NCI-H226 (cell line): ENCODE results near the gene ARHGAP5.

Experiments
- DNase-seq: peaks from one replicate; pipeline ENCODE4 v3.0.0-alpha.2; 2015

Gene ARHGAP5

DNA sequence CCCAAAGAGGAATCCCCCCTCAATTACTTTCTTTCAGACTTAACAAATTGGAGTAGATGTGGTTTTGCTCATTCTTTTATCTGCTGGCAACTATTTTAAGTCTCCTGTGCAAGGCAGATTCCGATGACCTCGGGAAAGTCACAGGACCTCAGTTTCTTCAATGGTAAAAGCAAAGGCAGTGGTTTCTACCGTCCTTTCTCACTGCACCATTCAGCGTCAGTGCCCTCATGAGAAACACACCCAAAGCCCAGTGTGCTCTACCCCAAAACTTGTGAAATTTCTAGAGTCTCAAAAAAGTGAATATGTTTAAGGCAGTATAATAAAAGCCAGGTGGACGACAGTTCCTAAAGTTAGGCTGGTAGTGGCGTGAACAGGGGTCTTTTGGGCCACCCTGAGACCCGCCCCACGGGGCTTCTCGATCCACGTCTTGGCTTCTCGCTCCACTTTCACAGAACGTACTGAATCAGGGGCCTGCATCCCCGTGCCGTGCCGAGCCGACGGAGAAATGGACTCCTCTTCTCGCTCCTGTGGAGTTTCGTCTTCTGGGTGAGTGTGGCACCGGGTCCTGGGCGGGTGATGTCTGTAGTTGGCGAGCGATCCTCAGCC, 1.3 kb upstream of the ARHGAP5 start:
- DNase-seq: no peak

- DNase-seq: peak; percentile 97
Measured at GRCh38 chr14:32076278-32077080, 625 bp upstream of the ARHGAP5 start.

- no peak for DNase-seq
Measured at GRCh38 chr14:32078023-32078857, 1.1 kb downstream of the ARHGAP5 start.

DNA sequence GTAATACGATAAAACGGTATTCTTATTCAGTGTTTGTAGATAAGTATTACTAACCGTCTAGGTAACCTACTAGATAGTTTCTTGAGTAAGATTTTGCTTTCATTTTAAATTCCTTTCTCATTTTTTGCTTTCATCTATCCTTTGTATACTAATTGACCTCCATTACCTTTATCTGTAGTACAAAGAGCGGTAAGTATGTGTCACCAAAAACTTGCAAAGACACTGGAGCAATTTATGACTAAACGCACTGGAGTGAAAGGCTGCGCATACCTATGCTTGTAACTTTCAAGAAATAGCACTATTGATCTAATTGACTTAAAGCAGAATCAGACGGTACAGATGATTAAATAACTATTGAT, 1.7 kb downstream of the ARHGAP5 start:
- DNase-seq: no peak

GRCh38 chr14:32079264-32079663, 2.2 kb downstream of the ARHGAP5 start:
- DNase-seq: no peak

GRCh38 chr14:32080001-32080510, 3.0 kb downstream of the ARHGAP5 start:
- DNase-seq: no peak

DNA sequence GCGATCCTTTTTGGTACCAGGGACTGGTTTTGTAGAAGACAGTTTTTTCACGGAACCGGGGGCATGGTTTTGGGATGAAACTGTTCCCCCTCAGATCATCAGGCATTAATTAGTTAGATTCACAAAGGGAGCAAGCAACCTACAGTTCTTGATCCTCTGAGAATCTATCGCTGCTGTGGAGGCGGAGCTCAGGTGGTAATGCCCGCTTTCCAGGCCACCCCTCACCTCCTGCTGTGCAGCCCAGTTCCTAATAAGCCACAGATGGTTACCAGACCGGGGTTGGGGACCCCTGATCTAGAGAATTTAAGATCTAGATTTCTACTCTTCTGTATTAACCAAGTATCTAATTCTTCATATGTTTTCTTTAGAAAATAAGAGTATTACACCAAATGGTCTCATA, 4.8 kb downstream of the ARHGAP5 start:
- no peak for DNase-seq

- no peak for DNase-seq
Measured at GRCh38 chr14:32083315-32083624, 6.2 kb downstream of the ARHGAP5 start.

DNA sequence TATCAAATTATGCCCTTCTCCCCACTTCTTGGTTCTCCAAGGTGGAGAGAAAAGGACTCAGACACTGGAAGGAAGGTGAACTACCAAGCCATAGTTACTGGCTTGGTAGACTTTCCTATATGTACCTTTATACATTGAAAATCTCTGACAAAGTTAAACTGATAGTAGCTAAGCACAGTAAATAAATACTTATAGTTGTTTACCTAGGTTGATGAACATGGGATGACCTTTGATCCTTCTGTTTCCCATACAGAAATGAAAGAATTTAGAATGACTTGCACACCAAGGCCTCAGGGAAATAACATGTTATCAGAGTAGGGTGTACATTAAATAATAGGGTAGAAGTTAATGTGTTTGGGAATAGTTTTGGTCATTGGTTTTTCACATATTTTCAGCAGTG, 6.7 kb downstream of the ARHGAP5 start:
- no peak for DNase-seq

GRCh38 chr14:32085182-32085844, 8.2 kb downstream of the ARHGAP5 start:
- no peak for DNase-seq

GRCh38 chr14:32085845-32086383, 8.8 kb downstream of the ARHGAP5 start:
- no peak for DNase-seq

GRCh38 chr14:32087173-32087861, 10.2 kb downstream of the ARHGAP5 start:
- peak; percentile 89 for DNase-seq

DNA sequence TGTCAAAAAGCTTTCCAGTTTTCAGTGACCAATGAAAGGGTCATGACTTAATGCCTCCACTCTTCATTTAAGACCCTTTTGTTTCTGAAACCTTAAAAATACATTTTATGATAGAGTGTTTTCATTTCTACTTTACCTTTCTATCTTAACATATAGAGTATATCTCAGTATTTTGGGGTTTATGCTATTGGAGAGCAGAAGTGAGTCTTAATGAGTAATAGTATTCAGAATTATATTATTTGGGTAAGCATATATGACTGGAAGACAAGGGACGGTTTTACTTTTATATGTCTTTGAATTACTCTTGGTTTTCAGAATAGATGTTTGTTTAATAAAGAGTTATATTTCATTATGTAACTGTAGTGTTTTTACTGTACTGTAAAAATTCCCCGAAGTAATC, 10.8 kb downstream of the ARHGAP5 start:
- no peak for DNase-seq

- no peak for DNase-seq
Measured at GRCh38 chr14:32090686-32091085, 13.6 kb downstream of the ARHGAP5 start.

DNA sequence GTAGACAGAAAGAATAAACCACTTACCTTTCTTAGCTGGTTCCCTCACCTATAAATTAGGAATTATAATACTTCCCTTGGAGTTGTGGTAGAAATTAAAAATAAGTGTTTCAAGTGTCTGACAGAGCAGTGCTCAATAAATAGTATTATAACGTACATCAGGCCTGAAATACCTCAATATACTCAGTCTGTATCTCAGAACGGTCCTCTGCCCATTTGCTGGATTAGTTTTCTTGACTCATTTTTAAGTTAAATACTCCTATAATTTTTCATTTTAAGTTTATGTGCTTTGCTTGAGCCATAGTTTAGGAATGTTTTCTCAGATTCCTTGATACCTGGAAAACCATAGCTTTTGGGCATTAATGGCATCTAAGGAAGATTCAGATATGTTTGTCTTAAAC, 22.4 kb downstream of the ARHGAP5 start:
- no peak for DNase-seq

DNA sequence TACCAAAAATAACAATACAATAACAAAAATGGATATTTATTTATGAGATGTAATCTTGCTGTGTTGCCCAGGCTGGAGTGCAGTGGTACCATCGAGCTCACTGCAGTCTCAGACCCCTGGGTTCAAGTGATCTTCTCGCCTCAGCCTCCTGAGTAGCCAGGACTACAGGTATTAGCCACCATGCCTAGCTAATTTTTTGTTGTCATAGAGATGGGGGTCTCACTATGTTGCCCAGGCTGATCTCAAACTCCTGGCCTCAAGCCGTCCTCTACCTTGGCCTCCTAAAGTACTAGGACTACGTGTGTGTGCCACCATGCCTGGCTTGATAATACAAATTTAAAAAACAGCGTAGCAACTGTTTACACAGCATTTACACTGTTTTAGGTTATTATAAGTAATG, 23.1 kb downstream of the ARHGAP5 start:
- DNase-seq: no peak

DNA sequence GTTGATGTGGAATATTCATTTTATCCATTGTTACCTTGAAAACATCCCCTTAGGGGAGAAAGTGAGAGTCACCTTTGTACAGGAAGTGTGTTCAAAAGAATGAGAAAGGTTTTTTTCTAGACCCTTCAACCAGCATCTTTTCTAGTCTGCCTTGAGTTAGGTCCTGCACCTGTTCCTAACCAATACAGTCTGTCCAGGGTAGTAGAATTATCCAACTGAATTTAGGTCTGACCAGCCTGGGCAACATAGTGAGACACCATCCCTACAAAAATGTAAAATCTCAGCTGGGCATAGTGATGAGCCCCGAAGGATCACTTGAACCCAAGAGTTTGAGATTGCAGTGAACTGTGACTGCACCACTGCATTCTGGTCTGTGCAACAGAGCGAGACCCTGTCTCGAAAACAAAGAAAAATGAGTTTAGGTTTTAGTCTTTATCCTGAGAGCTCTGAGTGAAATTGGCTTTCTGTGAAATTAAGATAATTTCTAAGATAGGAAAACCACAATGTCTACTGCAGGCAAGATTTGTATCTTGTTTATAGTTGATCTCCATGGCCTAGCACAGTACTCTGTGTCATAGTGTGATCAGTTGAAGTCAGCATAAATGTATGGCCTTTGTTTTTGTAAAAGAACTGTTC, 25.2 kb downstream of the ARHGAP5 start:
- no peak for DNase-seq

- DNase-seq: no peak
Measured at GRCh38 chr14:32102968-32103367, 25.9 kb downstream of the ARHGAP5 start.

GRCh38 chr14:32104308-32104707, 27.2 kb downstream of the ARHGAP5 start:
- DNase-seq: no peak

- DNase-seq: no peak
Measured at GRCh38 chr14:32104803-32105202, 27.7 kb downstream of the ARHGAP5 start.

DNA sequence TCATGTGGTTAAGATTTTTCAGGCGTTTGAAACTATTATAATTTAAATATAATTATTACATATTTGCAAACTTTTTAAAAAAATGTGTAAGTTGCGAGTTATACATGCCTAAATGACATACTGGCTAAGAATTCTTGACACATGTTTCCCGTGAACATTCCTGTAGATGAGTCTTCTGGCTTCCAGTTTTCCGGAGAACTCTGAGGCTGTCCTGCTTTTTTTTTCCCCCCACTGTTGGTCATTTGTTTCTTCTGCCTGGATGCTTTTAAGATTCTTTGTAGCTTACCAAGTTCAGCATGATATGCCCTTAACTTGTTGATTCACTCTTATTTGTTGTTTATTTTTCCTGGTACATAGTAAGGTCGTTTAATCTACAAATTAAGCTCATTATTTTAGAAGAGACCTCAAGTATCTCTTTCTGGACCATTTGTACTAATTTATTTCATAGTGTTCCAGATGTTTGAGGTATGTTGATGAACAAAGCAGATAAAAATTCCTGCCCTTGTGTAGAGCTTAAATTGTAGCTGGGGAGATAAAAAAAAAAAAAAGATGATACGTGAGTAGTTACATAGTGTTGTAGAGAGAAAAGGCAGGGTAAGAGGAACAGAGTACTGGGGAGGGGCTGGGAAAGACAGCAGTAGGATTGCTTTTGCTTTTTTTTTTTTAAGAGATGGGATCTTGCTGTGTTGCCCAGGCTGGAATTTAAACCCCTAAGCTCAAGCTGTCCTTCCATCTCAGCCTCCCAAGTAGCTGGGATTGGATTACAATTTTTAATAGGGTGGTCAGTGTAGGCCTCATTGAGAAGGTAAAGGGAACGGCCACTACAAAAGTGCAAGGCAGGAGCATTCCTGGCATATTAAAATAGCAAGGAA, 32.8 kb downstream of the ARHGAP5 start:
- peak; percentile 78 for DNase-seq
